NCI-H146 (cell line): Measurements from ENCODE around the gene MYO18A.

Experiments
- DNase-seq: peaks from one replicate; lab custom pipeline; 2025; lab: John Stamatoyannopoulos, UW

MYO18A gene

DNA sequence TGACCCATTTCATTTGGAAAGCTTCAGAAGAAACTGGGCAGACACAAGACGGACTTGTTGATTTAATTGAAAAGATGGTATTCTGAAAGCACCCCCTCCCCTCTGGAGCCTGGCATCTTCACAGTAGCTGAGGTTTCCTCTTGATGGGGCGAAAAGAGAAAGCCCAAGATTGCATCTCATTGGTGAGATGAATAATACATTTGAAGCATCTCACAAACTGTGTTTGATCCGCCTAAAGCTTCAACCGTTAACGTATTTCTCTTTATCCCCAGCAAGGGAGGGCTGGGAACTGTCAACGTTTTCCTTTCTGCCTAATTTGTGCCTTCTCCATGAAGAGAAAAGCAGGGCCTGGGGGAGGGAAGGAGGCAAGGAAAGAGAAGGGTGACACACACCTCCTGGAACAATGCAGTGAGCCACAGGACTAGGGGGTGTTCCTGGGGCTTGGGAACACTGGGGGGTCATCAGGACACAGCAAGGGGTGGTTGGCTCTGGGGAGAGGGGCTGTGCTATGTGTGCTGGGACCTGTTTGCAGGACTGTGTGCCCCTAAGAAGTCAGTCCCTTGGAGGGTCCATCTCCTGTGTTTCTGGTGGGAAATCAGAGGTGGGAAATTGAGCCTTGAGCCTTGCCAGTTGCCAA lies 155.8 kb downstream of the MYO18A start:
- no peak for DNase-seq

DNA sequence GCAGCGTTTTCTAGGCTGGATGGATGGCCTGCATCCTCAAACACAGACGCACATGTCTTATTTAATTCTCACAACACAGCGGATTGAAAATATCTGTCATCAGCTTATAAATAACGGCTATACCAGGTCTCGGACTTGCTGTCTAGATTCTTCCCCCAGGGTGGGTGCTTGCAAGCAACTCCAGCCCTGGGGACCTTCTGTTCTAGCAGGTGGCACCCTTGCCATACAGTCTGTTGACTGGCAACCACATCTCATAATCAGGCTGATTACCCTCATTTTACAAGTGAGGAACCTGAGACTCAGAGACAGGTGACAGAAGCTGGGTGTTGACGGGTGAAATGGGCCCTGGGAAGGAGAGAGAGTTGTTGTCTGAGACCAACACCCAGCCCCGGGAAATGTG lies 158.1 kb downstream of the MYO18A start:
- DNase-seq: no peak

- no peak for DNase-seq
Observed at GRCh38 chr17:29021226-29021625, 159.0 kb downstream of the MYO18A start.
